NCI-H774 (cell line): ENCODE results near the gene PSMA7.

Experiments
- DNase-seq: peaks from one replicate; lab custom pipeline; 2025; lab: John Stamatoyannopoulos, UW

Gene PSMA7

GRCh38 chr20:62087227-62087626 is 56.0 kb downstream of the PSMA7 start:
- no peak for DNase-seq
